AG09309 (cell line): ENCODE results near the gene GRWD1.

ENCODE experiments used
- DNase-seq: peaks from one replicate; pipeline ENCODE4 v3.0.0-alpha.2; 2010; ENCODE audit warnings: low read depth
- H3K4me3 ChIP-seq: 2 replicates; pipeline ENCODE4 v1.5.1; 2011; ENCODE audit warnings: mild to moderate bottlenecking, low read depth, low read length, moderate library complexity; ENCODE audit not compliant: control insufficient read depth
- TF ChIP-seq, protein P1 (sequence below): IDR thresholded peaks from 2 replicates; pipeline ENCODE4 v1.5.1; 2011; ENCODE audit warnings: mild to moderate bottlenecking, low read depth, low read length, inconsistent platforms; ENCODE audit not compliant: insufficient read depth, control insufficient read depth; ENCODE audit errors: missing control alignments

GRWD1 gene

DNA sequence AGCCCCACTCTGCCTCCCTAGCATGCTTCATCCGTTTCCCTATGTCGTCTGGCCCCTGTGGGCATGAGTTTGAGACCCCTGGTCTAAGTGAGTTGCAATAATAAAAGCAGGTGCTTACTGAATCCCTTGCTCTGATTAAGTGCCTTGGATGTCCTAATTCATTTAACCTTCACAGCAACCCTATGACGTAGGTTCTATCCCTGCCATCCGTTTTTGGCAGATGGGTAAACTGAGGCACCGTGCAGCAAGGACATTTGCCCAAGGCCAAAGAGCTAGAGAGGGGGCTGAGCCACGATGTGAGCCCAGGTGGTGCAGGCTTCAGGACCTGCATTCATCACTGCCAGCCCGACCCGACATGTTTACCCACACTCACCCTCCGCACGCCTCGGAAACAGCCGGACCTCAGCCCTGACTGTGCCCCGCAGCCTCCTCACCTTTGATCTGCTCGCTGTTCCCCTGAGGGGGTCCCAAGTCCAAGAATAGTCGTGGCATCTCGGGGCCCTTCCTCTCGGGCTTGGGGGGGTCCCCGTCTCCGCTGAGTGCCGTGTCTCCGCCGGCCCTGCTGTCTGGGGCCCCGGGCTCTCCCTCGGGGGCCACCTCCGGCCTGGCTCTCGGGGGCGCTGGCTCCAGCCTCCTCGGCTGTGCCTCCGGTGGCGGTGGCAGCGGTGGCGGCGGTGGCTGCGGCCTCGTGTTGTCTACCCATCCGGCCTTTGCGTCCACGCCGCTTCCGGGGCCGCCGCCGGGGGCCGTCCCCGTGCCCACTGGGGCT is 51.4 kb downstream of the GRWD1 start:
- TF ChIP-seq, protein P1, sequence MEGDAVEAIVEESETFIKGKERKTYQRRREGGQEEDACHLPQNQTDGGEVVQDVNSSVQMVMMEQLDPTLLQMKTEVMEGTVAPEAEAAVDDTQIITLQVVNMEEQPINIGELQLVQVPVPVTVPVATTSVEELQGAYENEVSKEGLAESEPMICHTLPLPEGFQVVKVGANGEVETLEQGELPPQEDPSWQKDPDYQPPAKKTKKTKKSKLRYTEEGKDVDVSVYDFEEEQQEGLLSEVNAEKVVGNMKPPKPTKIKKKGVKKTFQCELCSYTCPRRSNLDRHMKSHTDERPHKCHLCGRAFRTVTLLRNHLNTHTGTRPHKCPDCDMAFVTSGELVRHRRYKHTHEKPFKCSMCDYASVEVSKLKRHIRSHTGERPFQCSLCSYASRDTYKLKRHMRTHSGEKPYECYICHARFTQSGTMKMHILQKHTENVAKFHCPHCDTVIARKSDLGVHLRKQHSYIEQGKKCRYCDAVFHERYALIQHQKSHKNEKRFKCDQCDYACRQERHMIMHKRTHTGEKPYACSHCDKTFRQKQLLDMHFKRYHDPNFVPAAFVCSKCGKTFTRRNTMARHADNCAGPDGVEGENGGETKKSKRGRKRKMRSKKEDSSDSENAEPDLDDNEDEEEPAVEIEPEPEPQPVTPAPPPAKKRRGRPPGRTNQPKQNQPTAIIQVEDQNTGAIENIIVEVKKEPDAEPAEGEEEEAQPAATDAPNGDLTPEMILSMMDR: no peak
- no peak overlapping the region for H3K4me3 ChIP-seq
- no peak for DNase-seq

DNA sequence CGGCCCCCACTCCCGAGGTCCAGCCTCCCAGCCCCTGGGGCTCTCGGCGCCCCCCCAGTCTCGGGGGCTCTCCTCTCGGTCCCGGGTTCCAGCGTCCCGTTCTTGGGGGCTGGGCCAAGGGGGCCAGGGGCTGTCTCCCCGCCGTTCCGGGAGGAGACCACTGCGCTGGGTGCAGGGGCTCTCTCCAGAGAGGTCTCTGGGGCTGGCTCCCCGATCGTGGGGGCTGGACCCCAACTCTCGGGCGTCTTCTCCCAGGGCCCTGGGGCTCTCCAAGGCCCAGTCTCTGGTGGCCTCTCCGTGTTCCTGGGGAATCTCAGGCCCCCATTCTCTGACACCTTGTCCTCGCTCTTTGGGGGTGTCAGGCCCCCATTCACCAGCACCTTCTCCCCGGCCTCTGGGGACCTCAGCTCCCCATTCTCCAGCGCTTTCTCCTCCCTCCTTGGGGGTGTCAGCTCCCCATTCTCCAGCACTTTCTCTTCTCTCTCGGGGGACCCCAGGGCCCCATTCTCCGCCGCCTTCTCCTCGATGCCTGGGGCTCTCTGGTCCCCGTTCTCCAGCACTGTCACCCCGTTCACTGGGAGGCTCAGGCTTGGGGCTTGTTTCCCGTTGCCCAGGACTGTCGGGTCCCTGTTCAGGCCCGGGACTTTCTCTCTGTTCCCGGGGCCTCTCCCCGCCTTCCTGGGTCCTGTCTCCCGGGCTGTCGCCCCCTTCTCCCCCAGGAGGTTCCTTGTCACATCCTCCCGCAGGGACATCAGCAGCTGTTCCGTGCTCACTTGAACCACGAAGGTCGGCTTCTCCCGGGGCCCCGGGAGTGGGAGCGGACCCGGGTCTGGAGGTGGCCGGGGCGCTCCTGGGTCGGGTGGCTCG is 52.2 kb downstream of the GRWD1 start:
- TF ChIP-seq, protein P1: no peak
- DNase-seq: no peak
- no peak overlapping the region for H3K4me3 ChIP-seq

DNA sequence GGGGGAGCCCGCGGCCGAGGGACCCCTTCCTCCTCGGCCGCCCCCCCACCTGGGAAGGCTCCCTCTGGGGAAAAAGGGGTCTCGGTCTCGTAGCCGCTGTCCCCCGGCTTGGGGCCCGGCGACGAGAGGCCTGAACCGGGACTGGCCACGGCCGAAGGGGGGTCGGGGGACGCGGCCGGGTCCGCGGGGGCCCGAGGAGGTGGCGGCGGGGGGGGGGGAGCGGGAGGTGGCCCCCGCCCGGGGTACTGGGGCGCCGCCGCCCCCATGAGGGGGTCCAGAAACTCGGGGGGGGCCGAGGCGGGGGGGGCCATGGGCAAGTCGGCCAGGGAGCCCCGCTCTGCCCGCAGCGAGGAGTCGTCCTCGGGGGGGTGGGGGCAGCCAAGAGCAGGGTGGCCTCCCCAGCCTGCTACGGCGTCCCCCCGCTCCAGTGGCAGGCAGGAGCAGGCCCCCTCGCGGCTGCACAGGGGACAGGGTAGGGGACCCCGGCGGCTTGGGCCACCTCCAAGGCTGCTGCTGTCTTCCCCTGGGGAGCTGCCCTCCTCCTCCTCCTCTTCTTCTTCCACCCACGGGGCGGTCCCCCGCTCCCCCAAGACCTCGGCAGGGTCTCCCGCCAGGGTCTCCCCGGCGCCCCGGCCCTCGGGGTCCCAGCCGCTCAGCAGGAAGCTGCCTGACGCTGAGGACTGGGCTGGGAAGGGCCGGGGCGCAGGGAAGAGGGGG is 53.0 kb downstream of the GRWD1 start:
- TF ChIP-seq, protein P1: no peak
- no peak for DNase-seq
- H3K4me3 ChIP-seq: no peak overlapping the region

DNA sequence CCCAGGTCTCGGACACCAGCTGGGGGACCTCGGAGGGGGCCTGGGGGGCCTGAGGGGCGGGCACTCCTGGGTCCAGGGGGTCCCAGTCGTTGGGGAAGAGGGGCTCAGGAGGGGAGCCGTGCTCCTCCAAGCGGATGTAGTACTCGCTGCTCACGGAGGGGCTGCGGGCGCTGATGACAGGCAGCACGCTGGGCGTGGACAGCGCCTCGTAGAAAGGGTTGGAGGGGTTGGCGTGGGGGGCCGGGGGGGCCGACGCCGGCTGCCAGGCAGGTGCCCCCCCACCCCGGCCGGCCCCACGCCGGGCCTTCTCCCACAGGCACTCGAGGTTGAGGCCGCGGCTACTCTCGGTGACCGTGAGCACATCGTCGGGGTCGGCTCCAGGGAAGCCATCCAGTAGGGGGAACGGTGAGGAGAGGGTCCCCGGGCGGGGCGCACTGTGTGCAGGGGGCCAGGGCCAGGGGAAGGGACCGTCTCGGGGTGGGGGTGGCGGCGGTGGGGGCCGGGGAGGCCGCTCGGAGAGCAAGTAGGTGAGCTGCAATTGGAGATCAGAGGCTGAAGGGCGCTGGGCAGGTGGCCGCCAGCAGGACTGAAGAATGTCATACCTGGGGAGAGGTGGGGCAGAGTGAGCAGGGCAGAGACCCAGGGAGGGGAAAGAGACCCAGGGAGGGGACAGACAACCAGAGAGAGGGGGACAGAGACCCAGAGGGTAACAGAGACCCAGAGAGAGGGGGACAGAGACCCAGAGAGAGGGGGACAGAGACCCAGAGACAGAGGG is 53.7 kb downstream of the GRWD1 start:
- TF ChIP-seq, protein P1: no peak
- H3K4me3 ChIP-seq: no peak overlapping the region
- no peak for DNase-seq

DNA sequence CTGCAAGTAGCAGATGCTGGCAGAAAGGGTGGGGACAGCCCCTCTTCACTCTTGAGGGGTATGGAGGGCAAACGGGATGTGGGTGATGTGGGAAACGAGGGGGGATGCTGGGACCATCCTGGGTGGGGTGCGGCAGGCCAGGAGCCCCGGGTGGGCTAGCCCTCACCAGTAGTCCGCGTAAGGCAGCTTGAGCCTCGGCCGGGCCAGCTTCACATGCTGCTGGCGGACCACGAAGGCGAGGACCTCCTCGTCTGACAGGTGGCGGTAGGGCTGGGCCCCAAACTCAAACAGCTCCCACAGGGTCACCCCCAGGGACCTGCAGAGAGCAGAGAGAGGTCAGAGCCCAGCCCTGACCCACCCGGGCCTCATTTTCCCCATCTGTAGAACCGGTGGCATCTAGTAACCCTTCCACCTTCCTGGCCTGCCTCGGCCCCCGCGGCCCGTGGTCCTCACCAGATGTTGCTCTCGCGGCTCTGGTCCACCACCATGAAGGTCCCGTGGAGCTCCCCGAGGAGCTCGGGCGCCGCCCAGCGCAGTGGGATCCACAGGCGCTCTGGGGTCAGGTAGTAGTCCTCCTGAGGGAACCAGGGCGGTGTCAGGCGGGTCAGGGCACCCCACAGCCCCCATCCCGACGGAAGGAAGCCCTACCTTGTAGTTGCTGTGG is 55.2 kb downstream of the GRWD1 start:
- no peak overlapping the region for H3K4me3 ChIP-seq
- DNase-seq: no peak
- TF ChIP-seq, protein P1: no peak
